Activated CD4-positive, alpha-beta T cell treated with anti-CD3 and anti-CD28 coated beads for 36 hours (primary cell): ENCODE data around the gene MTARC2. TPM values are rescaled to one million over a fixed set of nuclear protein-coding genes. Genes with fewer than 3 reads are reported as not detected.
"Not testable (repeated sequence)": the region's sequence is repeated elsewhere in the genome, so short reads cannot be mapped to it uniquely, and the experiment has no call there.

Experiments used
- ATAC-seq: fragments of 200-7000 bp; cut with Tn5 transposase; one replicate; pipeline ENCODE4 v1.10.0; 2021; ENCODE audit warnings: mild to moderate bottlenecking, moderate library complexity
- CTCF ChIA-PET: fragments of 350-600 bp; sonication (Branson Sonifier 250); formaldehyde crosslinking; loops from one replicate; lab custom pipeline; 2021; ENCODE audit warnings: antibody characterized with exemption; lab: Charles Lee
- POLR2A ChIA-PET: fragments of 350-600 bp; sonication (Branson Sonifier 250); formaldehyde crosslinking; loops from one replicate; lab custom pipeline; 2021; ENCODE audit warnings: antibody characterized with exemption, inconsistent platforms; lab: Charles Lee
- DNase-seq: peaks from one replicate; pipeline ENCODE4 v3.0.0-alpha.2; 2020
- H3K27ac Mint-ChIP-seq: one replicate; pipeline ENCODE4 v1.8.0; 2021; ENCODE audit warnings: mixed read lengths
- H3K27me3 Mint-ChIP-seq: one replicate; pipeline ENCODE4 v1.8.0; 2021; ENCODE audit warnings: mixed read lengths
- H3K36me3 Mint-ChIP-seq: one replicate; pipeline ENCODE4 v1.8.0; 2021; ENCODE audit warnings: low read depth, mixed read lengths
- H3K4me1 Mint-ChIP-seq: one replicate; pipeline ENCODE4 v1.8.0; 2021; ENCODE audit warnings: mixed read lengths
- H3K4me3 Mint-ChIP-seq: one replicate; pipeline ENCODE4 v1.8.0; 2021; ENCODE audit warnings: mild to moderate bottlenecking, moderate library complexity, mixed read lengths
- H3K9me3 Mint-ChIP-seq: one replicate; pipeline ENCODE4 v1.8.0; 2021; ENCODE audit warnings: low read depth, mixed read lengths
- intact Hi-C, 2 experiments: fragments of 100-400 bp; cut with DNase I in 1 of 2; cut with micrococcal nuclease in 1 of 2; formaldehyde crosslinking; loops; one replicate each; pipeline versions ENCODE4 v1.14.2 to v1.15.1; 2022 to 2024; cut with DNase I, micrococcal nuclease
- total RNA-seq, 2 experiments: library from RNA; stranded (reverse); gene quantifications; one replicate each; pipeline ENCODE4 v1.2.3, GENCODE V29; 2021

The MTARC2 gene
- total RNA-seq, 2 experiments from 2014 or later = not detected

DNA sequence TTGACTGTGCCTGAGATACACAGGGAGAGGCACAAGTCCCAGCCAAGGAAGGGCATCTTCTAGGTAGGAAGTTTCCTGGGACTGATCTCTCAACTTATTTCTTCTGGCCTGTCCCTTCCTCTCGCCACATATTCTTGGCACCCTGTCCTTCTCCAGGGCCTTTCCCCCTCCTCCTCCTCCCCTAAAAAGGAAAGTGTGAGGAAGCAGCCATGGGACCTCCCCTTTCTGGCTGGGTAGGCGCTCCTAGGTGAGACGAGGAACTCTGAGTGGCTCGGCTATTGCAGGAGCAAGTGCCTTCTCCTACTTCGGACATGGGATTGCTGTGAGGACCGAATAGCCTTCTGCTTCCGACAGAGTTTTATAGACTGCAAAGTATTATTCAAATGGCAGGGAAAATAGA is 15.5 kb upstream of the MTARC2 start:
- no peak for ATAC-seq
- H3K27ac Mint-ChIP-seq = no peak overlapping the region

GRCh38 chr1:220733086-220733601 is 15.0 kb upstream of the MTARC2 start:
- Mint-ChIP-seq H3K9me3 (no peaks in the 10 kb centered on the region), H3K4me1 (peaks cover 8% of the 10 kb centered on the region), H3K27me3 (peaks cover 3% of the 10 kb centered on the region), H3K27ac (peak overlapping the region; percentile 29), H3K36me3 (no peaks in the 10 kb centered on the region), H3K4me3 (no peak overlapping the region)
- peak; percentile 88 for DNase-seq
- ATAC-seq = peak; percentile 93
- intact Hi-C loops = loop anchor here (1.0 to 5.0 kb wide), 8 partner anchors 42 to 896 kb away; partner anchors contain the start of genes C1orf115 (in 2 of the 2) and MARK1 (in 1 of the 2)
- POLR2A ChIA-PET = no interaction called here
- CTCF ChIA-PET = interaction anchor here (0.6 to 2.3 kb wide), 34 partner anchors 9 to 1094 kb away, joined by 3 to 13 read pairs (median 4); no protein-coding TSS in a partner anchor

More for the DNA sequence above, 15.5 kb upstream of the MTARC2 start:
- peak; percentile 13 for DNase-seq
- peaks cover 3% of the 10 kb centered on the region for H3K27me3 Mint-ChIP-seq
- POLR2A ChIA-PET = no interaction called here
- intact Hi-C loops = loop anchor here (1.0 to 5.0 kb wide), 8 partner anchors 42 to 895 kb away; partner anchors contain the start of genes C1orf115 (in 2 of the 2) and MARK1 (in 1 of the 2)
- no peak overlapping the region for H3K4me3 Mint-ChIP-seq
- CTCF ChIA-PET = interaction anchor here (0.6 to 2.3 kb wide), 17 partner anchors 9 to 1093 kb away, joined by 3 to 12 read pairs (median 5); no protein-coding TSS in a partner anchor
- no peaks in the 10 kb centered on the region for H3K9me3 Mint-ChIP-seq
- H3K4me1 Mint-ChIP-seq = peaks cover 8% of the 10 kb centered on the region
- no peaks in the 10 kb centered on the region for H3K36me3 Mint-ChIP-seq

DNA sequence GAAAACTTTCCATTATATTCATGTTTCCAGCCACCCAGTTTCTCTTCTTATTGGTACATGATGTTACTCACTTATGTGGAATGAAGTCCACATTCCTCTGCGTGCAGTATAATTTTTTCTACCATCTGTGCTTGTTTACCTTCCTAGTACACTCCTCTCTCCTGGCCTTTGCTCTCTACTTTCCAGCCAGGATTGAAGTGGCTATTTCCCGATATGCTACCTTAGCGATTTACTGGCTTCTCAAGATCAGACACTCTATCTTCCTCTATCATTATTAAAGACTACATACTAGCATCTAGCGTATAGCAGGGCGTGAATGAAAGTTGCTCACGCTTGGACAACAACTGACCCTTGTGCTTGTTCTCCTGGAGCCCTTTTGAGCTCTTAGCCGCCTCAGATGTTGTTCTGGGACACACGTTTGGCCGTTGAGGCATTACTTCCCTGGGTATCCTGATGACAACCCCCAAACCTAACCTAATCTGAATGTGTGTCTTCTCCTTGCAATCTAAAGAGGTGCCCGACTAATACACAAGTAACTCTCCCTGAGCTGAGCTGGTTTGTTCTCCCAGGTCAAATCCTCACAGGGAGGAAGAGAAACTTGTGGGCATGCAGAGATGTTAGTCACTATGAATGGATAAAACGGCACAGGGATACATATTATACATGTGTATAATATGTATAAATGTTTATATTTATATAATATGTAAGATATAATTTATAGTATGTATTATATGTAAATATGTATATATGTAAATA is 13.4 kb upstream of the MTARC2 start:
- Mint-ChIP-seq H3K4me3 (no peak overlapping the region), H3K4me1 (peaks cover 8% of the 10 kb centered on the region), H3K27ac (no peak overlapping the region), H3K9me3 (no peaks in the 10 kb centered on the region), H3K27me3 (peaks cover 4% of the 10 kb centered on the region), H3K36me3 (no peaks in the 10 kb centered on the region)
- DNase-seq (no peak), ATAC-seq (no peak)
- POLR2A ChIA-PET = no interaction called here
- CTCF ChIA-PET = interaction anchor here (1.2 to 2.3 kb wide), 7 partner anchors 13 to 454 kb away, joined by 3 to 13 read pairs (median 11); no protein-coding TSS in a partner anchor
- intact Hi-C loops = loop anchor here in 1 of 2 experiments (5.0 kb wide), 2 partner anchors 517 to 897 kb away; no protein-coding TSS in a partner anchor

DNA sequence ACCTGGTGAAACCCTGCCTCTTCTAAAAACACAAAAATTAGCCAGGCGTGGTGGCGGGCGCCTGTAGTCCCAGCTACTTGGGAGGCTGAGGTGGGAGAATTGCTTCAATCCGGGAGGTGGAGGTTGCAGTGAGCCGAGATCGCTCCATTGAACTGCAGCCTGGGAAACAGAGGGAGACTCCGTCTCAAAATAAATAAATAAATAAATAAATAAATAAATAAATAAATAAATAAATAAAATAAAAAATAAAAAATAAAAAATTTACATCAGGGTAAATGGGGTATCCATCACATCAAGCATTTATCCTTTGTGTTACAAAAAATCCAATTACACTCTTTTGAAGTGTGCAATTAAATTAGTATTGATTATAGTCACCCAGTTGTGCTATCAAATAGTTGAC is 11.8 kb upstream of the MTARC2 start:
- H3K4me3 Mint-ChIP-seq, DNase-seq, H3K36me3 Mint-ChIP-seq, H3K4me1 Mint-ChIP-seq, CTCF ChIA-PET, H3K27ac Mint-ChIP-seq, H3K9me3 Mint-ChIP-seq, POLR2A ChIA-PET, ATAC-seq, intact Hi-C loops: not testable (repeated sequence)
- H3K27me3 Mint-ChIP-seq = peaks cover 13% of the 10 kb centered on the region

GRCh38 chr1:220741349-220741748 is 6.8 kb upstream of the MTARC2 start:
- no peak overlapping the region for H3K27ac Mint-ChIP-seq
- no peak for DNase-seq
- ChIA-PET CTCF (interaction anchor here (2.0 kb wide), 1 partner anchor 8 kb away, joined by 7 read pairs; no protein-coding TSS in a partner anchor), POLR2A (no interaction called here)
- ATAC-seq = no peak
- no peak overlapping the region for H3K4me3 Mint-ChIP-seq
- peaks cover 27% of the 10 kb centered on the region for H3K27me3 Mint-ChIP-seq
- H3K9me3 Mint-ChIP-seq = no peaks in the 10 kb centered on the region
- H3K4me1 Mint-ChIP-seq = no peaks in the 10 kb centered on the region
- no peaks in the 10 kb centered on the region for H3K36me3 Mint-ChIP-seq
- intact Hi-C loops = no loop called here

DNA sequence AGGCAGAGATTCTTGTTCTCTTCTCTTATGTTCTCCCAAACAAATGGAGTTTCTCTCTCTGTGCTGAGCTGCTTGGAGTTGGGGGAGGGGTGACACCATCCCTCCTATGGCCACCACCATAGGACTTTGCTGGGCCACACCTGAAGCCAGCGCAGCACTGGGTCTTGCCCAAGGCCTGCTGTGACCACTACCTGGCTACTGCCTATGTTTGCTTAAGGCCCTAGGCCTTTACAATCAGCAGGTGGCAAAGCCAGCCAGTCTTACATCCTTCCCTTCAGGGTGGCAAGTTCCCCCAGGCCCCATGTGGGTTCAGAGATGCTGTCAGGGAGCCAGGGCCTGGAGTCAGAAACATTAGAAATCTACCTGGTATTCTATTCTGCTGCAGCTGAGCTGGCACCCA is 6.3 kb upstream of the MTARC2 start:
- H3K27ac Mint-ChIP-seq = no peak overlapping the region
- ChIA-PET POLR2A (no interaction called here), CTCF (interaction anchor here (2.0 kb wide), 1 partner anchor 8 kb away, joined by 7 read pairs; no protein-coding TSS in a partner anchor)
- no peak for DNase-seq
- H3K36me3 Mint-ChIP-seq = no peaks in the 10 kb centered on the region
- ATAC-seq = no peak
- intact Hi-C loops = no loop called here
- no peaks in the 10 kb centered on the region for H3K9me3 Mint-ChIP-seq
- peaks cover 32% of the 10 kb centered on the region for H3K27me3 Mint-ChIP-seq
- no peak overlapping the region for H3K4me3 Mint-ChIP-seq
- no peaks in the 10 kb centered on the region for H3K4me1 Mint-ChIP-seq

DNA sequence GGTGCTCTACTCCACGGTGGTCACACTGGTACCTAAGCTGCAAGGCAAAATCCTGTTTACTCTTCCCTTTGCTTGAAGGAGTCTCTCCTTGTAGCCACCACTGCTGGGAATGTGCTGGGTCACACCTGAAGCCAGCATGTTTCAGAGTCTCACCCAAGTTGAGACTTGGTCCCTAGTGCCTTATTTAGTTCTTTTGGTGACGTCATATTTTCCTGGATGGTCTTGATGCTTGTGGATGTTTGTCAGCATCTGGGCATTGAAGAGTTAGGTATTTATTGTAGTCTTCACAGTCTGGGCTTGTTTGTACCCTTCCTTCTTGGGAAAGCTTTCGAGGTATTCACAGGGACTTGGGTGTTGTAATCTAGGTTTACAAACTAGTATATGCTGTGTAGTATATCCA is 5.6 kb upstream of the MTARC2 start:
- Mint-ChIP-seq H3K27ac (no peak overlapping the region), H3K27me3 (peaks cover 39% of the 10 kb centered on the region), H3K36me3 (no peaks in the 10 kb centered on the region), H3K4me3 (no peak overlapping the region), H3K4me1 (no peaks in the 10 kb centered on the region), H3K9me3 (no peaks in the 10 kb centered on the region)
- ChIA-PET CTCF (interaction anchor here (2.0 kb wide), 1 partner anchor 9 kb away, joined by 7 read pairs; no protein-coding TSS in a partner anchor), POLR2A (no interaction called here)
- DNase-seq = no peak
- no peak for ATAC-seq
- intact Hi-C loops = no loop called here

DNA sequence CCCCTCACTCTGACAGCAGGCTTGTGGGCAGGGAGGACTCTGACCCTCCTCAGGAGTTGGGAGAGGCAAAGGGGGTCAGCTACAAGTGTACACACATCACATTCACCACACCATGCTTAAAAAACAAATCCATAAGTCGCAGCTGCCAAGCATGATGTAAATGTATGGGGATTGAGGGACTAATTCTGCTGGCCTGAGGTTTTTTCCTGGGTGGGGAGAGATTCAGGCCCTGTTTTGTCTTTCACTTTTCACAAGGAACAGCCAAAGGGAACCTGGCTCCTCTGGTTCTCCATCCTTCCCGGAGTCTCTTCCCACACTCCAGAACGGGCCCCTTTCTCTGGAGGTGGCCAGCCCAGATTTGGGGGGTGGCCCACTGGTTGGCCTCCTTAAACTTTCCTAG is 1.3 kb upstream of the MTARC2 start:
- Mint-ChIP-seq H3K27me3 (peaks cover 59% of the 10 kb centered on the region), H3K4me1 (peaks cover 6% of the 10 kb centered on the region), H3K36me3 (no peaks in the 10 kb centered on the region), H3K27ac (no peak overlapping the region), H3K4me3 (no peak overlapping the region), H3K9me3 (no peaks in the 10 kb centered on the region)
- DNase-seq (no peak), ATAC-seq (no peak)
- ChIA-PET CTCF (no interaction called here), POLR2A (no interaction called here)
- intact Hi-C loops = no loop called here

DNA sequence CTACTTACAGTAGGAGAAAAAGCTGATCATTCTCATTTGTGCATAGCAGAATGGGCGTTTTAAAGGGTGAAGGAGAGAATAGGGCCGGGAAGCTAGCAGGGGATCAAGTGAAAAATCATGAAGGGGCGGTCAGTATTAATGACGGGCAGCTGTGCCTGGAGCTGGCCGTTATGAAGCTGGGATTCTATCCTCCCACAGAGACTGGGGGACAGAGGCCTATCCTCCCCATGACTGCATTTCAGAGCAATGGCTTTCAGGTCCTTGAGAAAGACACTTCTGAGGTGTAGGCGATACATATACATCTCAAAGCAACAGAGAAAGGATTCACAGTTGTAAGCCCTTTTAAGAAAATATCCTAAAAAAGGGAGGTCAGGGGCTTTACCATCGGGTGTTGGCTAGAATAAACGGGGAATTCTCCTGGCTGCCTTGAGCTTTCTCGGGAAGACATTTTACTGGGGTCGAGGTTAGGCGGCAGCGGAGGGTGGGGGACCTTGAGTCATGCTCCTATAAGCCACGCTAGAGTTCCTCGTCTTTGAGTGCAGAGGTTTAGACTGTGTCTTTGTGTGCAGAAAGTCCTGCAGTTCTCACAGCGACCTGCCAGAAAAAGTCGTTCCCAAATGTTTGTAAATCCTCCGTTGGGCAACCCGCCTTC is 559 bp upstream of the MTARC2 start:
- no peaks in the 10 kb centered on the region for H3K9me3 Mint-ChIP-seq
- peaks cover 60% of the 10 kb centered on the region for H3K27me3 Mint-ChIP-seq
- CTCF ChIA-PET = interaction anchor here (0.6 to 1.4 kb wide), 2 partner anchors 10 to 527 kb away, joined by 3 read pairs; no protein-coding TSS in a partner anchor
- intact Hi-C loops = no loop called here
- H3K4me3 Mint-ChIP-seq = peak overlapping the region; percentile 30
- POLR2A ChIA-PET = no interaction called here
- peak; percentile 16 for ATAC-seq
- no peaks in the 10 kb centered on the region for H3K36me3 Mint-ChIP-seq
- peaks cover 6% of the 10 kb centered on the region for H3K4me1 Mint-ChIP-seq
- no peak overlapping the region for H3K27ac Mint-ChIP-seq
- no peak for DNase-seq

DNA sequence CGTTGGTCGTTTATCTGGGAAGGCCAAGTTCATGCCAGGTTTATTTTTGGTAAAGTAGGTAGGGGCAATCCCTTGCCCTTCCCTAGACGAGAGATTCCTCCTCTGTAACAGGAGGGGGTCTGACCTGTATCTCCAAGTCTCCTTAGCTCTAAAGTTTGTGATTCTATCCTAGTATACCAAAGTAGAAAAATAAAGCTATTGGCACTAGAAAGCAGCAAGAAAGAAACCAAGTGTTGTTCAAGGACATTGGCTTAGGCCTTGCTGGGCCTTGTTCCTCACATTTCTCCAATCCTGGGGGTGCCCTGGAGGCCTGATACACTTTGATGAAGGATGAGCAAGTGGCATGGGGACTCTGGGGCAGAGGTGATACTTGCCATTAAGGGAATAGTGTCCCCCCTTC is 814 bp downstream of the MTARC2 start:
- ChIA-PET POLR2A (no interaction called here), CTCF (no interaction called here)
- intact Hi-C loops = no loop called here
- H3K27ac Mint-ChIP-seq = no peak overlapping the region
- no peak for ATAC-seq
- no peak overlapping the region for H3K4me3 Mint-ChIP-seq
- no peaks in the 10 kb centered on the region for H3K36me3 Mint-ChIP-seq
- peaks cover 61% of the 10 kb centered on the region for H3K27me3 Mint-ChIP-seq
- H3K4me1 Mint-ChIP-seq = peaks cover 6% of the 10 kb centered on the region
- DNase-seq = no peak
- H3K9me3 Mint-ChIP-seq = no peaks in the 10 kb centered on the region

DNA sequence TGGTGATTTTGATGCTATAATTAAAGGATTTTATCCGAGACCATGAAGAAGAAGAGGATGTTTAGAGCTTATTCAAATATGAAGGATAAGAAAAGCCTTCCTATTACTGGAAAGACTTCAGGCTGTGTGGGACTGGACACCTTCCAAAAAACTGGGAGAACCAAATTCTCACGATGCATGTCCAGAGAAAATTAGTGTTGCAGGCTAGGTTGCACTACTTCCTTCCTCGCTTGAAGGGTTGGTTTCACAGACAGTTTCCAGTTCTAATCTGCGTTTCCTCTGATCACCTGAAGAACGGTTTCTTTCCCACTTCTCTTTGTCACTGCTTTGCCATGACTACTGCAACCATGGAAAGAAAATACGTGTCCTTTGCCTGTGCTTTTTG is 2.0 kb downstream of the MTARC2 start:
- DNase-seq (no peak), ATAC-seq (no peak)
- H3K36me3 Mint-ChIP-seq = no peaks in the 10 kb centered on the region
- H3K9me3 Mint-ChIP-seq = no peaks in the 10 kb centered on the region
- POLR2A ChIA-PET = no interaction called here
- no peak overlapping the region for H3K27ac Mint-ChIP-seq
- intact Hi-C loops = no loop called here
- CTCF ChIA-PET = interaction anchor here (0.7 to 1.3 kb wide), 2 partner anchors 16 to 529 kb away, joined by 3 to 6 read pairs; no protein-coding TSS in a partner anchor
- H3K27me3 Mint-ChIP-seq = peaks cover 57% of the 10 kb centered on the region
- no peak overlapping the region for H3K4me3 Mint-ChIP-seq
- peaks cover 6% of the 10 kb centered on the region for H3K4me1 Mint-ChIP-seq
